GM19351 (cell line): ENCODE data around the gene ARHGEF38.
"Not testable (repeated sequence)": the region's sequence is repeated elsewhere in the genome, so short reads cannot be mapped to it uniquely, and the experiment has no call there.

Experiments
- ATAC-seq: cut with Tn5 transposase; IDR thresholded peaks from one replicate; pipeline ENCODE4 v1.9.1; 2021; ENCODE audit warnings: mild to moderate bottlenecking, moderate library complexity; ENCODE audit not compliant: unreplicated experiment

Gene ARHGEF38

DNA sequence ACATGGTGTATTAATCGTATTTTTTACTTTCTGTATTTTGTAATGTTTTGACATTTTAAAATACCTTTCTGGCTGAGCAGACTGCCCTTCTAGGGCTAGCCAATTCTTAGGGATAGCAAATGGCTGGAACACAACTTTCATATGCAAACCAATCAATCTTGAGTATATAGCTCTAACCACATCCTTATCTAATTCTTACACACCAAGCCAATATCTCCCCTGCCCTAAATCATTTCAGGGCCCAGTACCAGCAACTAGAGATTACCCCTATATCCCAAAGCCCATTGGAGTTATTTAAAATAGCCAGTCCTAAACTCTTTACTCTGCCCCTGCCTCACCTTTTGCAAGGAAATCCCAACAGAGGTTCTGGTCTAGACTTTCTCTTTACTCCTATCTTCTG is 97.8 kb downstream of the ARHGEF38 start:
- no peak for ATAC-seq

DNA sequence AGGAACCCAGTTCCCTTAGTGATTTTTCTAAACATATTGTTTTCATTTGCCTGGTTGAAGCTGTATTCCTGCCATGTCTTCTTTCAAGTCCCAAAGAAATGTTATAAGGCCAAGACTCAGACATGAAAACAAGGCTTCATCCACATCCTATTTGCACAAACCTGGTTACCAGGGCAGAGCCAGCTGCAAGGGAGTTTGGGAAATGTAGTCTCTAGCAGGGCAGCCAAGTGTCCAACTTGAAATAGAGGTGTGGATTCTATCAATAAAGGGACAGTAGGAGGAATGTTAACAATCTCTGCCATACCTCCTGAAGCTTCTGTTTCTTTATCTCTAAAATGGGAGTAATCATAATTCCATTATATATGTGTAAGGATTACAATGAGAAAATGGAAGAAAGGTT is 99.5 kb downstream of the ARHGEF38 start:
- no peak for ATAC-seq

DNA sequence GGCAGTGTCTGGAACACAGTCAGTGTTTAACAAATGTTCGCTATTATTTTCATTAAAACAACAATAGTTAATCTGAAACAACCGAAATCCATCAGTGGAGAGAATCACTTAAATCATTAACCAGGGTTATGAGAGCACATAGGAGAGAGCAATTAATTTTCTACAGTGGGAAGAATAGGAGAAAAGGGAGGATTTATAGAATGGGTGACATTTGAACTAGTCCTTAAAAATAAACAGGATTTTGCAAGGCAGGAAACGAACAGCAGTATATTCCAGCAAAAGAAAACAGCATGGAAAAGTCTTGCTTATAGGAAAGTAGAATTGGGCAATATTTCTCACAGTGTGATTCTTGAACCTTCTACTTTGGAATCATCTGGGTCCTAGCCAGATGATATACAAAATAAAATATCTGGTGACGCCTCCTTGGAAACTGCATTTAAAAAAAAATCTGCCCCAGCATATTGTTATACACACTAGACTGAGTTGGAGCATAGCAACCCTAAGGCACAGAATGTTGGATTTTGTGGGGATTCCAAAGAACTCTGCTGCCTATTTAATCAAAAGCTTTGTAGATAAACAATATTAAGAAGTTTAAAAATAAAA is 100.0 kb downstream of the ARHGEF38 start:
- no peak for ATAC-seq

DNA sequence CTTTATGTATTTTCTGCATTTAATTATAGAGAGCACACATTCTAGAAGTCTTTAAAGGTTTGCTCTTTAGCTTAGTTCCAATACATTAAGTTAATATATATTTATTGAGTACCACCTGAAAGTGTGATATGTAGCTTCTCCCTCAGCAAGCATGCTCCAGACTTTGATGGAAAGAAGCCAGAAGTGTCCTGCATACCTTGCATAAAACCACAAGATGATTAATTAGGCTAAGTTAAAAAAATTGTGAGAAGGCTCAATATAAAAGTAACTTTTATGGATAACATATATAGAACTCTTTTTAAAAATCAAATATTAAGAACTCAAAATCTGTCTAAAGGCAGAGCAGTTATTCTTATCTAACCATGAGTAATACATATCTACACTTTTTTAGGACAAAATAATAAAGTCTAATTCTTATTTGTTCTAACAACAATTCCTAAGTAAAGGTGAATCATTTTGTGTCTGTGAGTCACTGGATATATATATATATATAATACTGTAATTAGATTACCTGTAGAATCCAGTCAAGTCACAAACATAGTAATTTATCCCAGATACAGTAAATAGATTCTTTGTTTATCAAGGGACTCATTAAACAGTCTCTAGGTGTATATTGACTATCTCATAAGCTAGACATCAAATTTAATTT is 104.8 kb downstream of the ARHGEF38 start:
- no peak for ATAC-seq

DNA sequence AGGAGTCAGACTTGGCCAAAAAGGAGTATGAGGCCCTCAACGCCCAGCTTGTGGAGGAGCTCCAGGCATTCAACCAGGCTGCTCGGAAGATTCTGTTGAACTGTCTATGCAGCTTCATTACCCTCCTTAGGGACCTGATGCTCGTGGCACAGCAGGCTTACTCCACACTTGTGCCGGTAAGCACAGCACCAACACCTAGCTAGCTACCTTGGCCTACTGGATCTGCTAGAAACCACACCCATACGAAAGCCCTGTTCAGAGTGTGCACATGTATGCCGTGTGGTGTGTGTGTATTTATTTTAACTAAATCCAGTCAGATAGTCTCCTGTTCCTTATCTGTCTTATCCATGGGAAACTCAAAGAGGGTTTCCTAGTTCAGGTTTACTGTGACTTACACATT is 106.8 kb downstream of the ARHGEF38 start:
- no peak for ATAC-seq

DNA sequence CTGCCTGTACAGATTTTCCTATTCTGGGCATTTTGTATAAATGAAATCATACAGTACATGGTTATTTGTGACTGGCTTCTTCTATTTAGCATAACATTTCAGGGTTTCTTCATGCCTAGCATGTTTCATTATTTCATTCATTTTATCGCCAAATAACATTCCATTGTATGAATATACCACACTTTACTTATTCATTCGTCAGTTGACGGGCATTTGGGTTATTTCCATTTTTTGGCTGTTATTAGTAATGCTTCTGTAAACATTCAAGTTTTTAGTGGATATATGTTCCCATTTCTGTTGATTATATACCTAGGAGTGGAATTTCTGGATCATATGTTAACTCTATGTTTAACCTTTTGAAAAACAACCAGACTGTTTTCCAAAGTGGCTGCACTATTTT is 108.6 kb downstream of the ARHGEF38 start:
- no peak for ATAC-seq

DNA sequence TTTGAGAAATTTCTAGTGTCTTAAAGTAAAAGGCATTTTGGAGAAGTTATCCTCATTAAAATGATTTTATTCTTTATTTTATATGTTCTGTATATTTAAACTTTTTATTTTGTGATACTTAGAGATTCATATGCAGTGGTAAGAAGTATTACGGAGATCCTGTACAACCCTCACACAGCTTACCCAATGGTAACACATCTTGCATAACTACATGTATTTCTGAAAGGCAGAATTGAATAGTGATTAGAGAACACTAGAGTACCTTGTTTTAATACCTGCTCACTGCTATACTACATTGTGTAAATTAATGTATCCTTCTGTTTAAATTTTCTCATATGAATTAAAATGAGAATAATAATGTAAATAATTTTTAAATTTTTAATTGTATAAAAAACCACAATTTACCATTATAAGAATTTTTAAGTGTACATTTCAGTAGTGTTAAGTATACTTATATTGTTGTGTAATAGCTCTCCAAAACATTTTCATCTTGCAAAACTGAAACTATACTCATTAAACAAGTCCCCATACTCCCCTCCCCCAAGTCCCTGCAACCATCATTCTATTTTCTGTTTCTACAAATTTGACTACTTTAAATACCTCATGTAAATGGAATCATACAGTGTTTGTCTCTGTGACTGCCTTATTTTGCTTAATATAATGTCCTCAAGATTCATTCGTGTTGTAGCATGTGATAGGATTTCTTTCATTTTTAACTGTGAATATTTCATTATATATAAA is 110.7 kb downstream of the ARHGEF38 start:
- ATAC-seq, result no peak

DNA sequence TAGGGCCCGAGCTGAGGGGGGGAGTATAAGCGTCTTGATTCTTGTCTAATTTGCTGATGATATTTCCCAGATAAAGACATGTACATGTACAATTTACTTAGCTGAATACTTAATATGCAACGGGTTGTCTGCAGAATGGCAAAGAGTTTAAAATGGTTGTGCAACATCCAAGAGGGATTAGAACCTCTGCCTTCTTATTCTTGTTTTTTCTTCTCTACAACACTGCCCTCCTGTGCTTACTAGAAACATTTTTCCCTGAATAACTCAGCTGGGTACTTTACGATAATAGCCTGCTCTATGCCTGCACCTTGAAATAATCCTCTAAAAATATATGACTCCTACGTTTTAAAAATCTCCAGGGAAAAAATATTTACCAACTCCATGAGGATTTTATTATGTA is 114.3 kb downstream of the ARHGEF38 start:
- peak; percentile 66 for ATAC-seq

DNA sequence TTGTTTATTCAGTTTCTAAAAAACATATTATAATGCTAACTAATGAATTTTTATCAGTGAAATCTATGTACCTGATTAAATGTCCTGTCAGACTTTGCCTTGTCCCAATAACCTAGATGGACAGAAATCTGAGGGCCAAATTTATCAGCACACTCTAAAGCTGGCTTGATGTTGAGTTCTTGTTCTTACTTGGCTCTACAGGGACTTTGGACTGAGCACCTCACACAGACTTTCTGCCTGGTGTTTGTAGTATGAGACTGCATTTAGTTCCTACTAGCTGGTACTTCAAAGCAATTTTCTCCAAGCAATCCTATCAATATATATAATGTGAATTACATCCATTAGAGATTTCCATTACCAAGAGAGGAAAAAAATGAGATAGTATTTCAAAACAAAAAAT is 118.3 kb downstream of the ARHGEF38 start:
- no peak for ATAC-seq

DNA sequence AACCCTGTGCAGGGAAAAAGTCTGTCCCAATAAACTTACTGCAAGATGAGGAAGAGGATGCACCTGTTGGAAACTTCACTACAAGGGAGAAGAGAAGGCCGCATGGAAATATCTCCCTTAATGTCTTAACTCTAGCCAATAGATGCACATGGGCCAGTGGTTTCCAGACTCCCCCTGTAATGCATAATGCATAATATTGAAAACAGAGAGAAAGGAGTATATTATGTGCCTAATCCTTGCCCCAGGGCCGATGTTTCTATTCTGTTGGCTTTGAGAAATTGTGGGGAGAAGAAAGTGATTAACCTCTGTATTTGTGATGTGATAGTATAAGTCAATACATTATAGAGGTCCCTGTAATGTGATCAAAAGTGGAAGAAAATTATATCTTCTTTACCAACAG is 118.9 kb downstream of the ARHGEF38 start:
- ATAC-seq, result no peak

DNA sequence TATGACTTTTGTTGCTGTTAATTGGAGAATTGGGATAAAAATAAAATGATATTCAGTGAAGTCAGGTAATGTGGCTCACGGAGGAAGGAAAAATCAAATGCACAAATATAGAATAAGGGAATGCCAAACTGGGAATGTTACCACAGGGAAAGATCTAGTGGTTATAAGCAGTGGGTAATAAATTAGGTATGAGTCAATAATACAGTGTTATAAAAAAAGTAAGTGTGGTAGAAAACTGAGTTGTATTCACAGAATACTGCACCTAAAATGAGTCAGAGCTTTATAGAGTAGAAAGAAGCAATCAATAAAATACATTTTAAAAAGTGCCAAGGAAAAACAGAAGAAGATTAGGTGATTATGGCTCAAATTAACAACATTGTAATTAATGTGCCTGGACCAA is 121.6 kb downstream of the ARHGEF38 start:
- no peak for ATAC-seq

DNA sequence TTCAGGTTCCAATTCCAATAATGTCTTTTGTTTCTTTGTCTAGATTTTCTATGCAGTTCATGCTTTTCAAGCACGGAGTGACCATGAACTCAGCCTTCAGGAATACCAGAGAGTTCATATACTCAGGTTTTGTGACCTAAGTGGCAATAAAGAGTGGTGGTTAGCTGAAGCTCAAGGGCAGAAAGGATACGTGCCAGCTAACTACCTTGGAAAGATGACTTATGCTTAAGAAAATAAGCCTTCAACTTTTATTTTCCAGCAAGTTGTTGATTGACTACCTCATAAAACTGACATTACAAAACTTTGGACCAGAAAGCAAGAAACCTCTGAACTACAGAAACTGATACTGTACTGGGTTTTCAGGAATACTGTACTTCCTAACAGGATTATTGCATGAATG is 125.3 kb downstream of the ARHGEF38 start:
- ATAC-seq, result no peak

DNA sequence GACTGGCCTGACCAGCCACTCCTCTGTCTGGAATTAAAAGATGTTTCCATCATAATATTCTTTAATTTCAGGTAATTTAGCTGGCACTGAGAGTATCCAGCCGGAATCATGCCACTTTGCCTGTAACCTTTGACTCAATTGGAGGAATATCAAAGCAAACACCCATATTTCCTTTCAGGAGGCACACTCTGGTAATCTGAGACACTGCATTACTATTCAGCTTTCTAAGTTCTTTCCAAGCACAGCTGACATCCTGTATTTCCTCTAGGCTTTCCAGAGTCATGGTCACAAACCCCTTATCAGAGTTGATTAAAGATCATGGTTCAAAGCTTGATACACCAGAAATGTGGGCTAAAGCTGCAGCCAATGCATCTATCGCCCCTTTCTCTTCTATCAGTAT is 126.8 kb downstream of the ARHGEF38 start:
- ATAC-seq, result no peak

DNA sequence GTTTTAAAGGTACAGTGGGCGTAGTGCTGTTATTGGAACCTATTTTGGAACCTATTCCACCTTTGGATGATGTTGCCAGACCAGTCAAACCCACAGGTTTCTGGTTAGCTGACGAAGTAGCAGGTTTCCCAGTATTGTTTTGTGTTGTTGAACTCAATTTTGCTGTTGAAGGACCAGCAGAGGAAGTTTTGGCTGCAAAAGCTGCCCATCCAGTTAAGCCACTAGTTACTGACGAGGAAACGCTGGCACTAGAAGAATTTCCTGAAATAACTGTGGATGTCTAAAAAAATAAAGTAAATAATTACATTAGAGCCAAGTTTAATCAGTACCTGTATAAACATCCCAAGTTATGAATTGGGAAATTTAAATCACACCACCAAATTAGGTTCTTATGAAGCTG is 130.6 kb downstream of the ARHGEF38 start:
- no peak for ATAC-seq

DNA sequence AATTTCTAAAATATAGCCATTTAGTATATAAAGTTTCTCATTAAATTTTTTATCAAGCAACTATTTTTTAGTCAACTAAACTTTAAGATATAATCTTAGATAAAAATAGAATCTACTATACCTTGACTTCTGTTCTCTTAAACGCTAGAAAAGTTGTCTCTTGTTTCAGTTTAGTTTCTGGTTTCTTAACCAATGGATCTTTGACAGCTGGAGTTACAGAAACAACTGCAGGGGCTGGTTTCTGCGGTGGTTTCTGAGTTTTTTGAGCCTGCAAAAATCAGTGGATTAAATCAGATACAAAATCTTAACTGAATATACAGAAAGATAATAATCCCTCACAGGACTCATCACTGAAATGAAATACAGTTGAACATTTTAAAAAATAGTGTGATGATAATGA is 134.2 kb downstream of the ARHGEF38 start:
- ATAC-seq, result no peak

DNA sequence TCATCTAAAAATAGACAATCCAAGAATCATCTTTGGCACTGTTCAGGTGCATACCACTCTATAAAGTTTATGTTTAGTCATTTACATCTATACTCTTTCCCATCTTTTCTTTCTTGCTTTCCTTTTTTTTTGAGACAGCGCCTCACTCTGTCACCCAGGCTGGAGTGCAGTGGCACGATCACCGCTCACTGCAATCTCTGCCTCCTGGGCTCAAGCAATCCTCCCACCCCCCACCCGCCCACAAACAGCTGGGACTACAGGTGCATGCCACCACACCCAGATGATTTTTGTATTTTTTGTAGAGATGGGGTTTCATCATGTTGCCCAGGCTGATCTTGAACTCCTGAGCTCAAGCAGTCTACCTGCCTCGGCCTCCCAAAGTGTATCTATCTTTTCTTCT is 142.4 kb downstream of the ARHGEF38 start:
- ATAC-seq, result not testable (repeated sequence)

DNA sequence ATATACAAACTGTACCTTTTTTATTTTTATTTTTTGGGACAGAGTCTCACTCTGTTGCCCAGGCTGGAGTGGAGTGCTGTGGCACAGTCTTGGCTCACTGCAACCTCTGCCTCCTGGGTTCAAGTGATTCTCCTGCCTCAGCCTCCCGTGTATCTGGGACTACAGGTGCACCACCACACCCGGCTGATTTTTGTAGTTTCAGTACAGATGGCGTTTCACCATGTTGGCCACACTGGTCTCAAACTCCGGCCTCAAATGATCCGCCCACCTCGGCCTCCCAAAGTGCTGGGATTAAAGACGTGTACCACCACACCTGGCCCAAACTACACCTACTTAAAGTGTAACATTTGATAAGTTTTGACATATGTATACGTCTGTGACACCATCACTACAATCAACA is 143.4 kb downstream of the ARHGEF38 start:
- not testable (repeated sequence) for ATAC-seq

DNA sequence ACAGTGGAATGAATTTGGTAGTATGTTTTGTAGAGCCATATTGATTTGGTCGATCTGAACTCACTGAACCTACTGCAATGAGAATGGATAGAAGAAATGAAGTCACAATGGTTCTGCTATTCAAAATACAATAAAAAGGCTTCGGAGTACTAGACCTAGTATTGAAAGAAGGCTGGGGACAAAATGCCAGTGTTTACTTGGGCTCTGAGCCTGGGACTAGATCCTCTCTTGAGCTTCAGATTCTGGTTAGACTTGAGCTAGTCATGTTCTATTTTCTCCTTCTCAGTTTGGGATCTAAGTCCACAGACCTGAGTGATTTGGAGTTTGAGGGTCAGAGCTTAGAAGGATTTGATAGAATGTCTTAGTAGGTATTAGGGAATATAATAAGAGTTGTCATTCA is 146.2 kb downstream of the ARHGEF38 start:
- no peak for ATAC-seq

DNA sequence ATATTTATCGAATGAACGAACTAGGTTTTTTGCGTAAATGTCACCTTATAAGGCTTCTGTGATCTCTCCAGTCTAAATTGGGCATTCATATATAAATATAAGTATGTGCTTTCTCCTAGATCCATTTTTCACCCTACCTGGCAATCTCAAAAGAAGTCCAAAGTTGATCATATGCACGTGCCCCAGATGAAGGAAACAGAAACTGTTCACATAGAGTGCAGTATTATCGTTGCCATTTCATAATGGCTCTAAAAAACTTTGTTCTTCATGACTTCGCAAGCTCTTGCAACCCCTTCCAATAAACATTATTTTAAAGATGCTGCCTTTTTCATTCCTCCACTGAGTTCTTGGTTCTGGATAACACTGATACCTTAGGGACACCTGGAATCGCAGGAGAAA is 155.4 kb downstream of the ARHGEF38 start:
- ATAC-seq, result no peak

DNA sequence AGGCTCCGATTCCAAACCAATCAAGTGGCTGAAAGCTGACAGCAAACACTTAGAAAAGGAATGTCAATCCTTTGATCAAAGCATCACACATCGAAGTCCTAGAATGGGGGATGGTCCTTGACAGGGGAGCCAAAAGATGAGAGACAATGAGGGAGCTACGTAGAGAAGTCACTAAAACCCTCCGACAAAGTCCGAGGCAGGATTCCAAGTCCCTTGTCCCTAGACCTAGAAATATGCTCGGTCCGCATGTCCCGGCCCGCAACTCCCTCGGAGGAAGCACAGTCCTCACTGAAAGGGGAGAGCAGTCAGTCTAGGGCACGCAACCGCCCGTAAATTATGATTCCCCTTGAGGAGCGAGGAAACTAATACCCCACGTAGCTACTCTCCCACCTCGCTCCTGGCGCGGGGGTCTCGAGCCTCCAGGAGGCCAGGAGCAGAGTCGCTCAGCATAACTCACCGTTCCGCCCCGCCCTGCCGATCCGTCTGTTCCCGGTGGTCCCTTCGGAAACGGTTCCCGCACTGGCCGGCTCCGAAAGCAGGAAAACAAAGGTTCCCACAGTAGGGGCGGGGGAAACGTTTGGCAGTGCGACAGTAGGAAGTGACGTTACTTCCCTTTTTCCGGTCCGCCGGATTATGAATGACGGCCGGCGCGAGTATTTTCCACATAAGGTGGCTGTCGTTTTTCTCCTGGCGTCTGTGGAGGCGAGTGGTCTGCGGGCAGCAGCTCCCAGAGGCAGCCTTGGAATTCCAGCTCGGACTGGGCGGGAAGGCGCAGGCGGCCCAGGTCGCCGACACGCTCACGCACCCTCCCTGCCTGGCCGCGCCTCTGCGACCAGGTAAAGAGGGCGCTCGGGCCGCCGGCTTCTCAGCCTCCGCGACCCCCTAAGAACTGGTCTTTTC is 156.0 kb downstream of the ARHGEF38 start, which contains the start of the genes GSTCD and INTS12:
TSS of gene GSTCD (plus strand) at position 604 of the 900 bp plus-strand sequence. CDS start 8,830 bp downstream, outside the sequence.
TSS of gene INTS12 (minus strand) at position 509 of the 900 bp plus-strand sequence. CDS start 8,684 bp downstream, outside the sequence.
- peak; percentile 78 for ATAC-seq

DNA sequence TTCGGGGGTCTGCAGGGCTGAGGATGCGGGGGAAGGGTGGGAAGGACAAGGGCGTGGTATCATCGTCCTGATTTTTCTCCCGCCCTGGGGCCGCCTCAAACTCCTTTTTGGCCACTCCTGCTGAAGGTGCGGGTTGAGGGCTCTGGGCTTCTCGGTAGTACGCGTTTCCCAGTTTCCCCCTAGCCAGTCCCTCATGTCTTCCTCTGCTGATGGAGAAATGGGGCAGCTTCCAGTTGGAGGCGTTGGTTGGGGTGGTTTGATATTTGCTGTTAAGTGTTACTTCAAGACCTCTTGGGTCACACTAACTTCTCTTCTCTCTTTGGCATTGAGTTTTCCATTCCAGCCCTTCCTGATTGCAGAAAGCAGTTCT is 156.6 kb downstream of the ARHGEF38 start:
- peak; percentile 27 for ATAC-seq
